A549 treated with AZD9567 at 1 μM for 4 hours (cell line): ENCODE data around the gene LLGL1. TPM values are rescaled to one million over a fixed set of nuclear protein-coding genes. Genes with fewer than 3 reads are reported as not detected.

Experiments used
- total RNA-seq: library from RNA; stranded (reverse); fragments of 200-300 nt; extraction: Qiagen RNA extraction; gene quantifications from 5 replicates; pipeline ENCODE4 v1.2.3, GENCODE V29; 2022; ENCODE audit not compliant: insufficient read depth

LLGL1 gene
- total RNA-seq: 13.6 to 18.4 TPM (median 16.7 TPM) in 5 replicates

DNA sequence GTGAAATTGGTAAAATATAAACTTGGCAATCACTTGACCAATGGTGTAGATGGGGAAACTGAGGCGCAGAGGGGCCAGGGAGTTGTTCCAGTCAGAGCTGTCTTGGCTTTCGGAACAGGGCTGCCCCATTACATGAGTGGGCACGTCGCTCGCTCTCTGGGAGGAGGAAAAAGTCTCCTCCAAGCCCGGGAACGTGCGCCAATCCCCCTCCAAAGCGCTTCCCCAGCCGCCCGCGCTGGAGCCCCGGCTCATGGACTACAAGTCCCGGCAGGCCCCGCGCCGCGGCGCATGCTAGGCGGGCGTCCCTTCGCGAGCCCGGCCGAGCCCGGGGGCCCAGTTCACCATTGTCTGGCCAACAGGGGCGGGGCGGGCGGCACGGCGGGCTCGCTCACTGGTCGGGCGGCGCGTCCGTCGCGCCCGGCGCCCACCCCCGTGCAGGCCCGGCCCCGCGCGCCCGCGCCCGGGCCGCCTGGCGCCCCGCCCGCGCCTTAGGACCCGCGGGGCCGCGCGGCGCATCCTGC, at the start of gene LLGL1:
LLGL1 (plus strand) TSS at position 515 of the 521 bp plus-strand sequence. CDS start 48 bp downstream, outside the sequence.

DNA sequence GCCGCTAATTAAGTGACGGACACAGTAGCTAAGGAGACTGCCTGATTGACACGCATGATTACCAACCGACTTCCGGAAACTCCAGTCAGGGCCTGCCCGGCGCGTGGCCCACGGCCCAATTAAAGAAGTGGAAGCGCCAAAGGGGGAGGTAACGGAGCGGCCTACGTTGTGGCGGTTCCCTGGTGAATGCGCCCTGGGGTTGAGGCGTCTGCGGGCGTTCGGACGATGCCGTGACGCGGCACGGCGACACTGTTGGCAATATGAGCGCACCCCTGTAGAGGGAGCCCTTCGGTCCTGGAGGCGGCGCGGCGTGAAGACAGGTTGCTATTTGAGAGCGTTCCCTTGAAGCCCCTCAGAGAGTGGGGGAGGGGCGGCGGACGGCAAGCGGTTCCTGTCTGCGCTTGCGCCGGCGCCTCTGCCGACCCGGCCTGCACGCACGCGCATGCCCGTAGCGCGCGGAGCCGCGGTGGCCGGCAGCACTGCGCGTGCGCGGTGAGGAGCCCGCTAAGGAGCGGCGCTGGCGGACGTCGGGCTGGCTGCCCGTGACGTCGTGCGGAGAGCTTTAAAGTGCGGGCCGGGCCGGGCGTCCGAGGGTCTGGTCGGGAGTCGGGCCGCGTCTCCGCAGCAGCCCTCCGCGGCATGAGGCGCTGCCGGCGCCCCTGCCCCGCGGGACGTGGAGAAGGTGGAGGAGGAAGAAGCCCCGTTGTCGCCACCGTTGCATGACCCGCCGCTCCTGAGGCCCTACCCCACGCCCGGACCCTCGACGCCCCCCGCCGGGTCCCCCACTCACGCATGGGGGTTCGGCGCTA, 41.9 kb upstream of the LLGL1 start, which contains the start of gene ALKBH5:
ALKBH5 (plus strand) TSS at position 495 of the 809 bp plus-strand sequence. CDS start 416 bp downstream, outside the sequence.

DNA sequence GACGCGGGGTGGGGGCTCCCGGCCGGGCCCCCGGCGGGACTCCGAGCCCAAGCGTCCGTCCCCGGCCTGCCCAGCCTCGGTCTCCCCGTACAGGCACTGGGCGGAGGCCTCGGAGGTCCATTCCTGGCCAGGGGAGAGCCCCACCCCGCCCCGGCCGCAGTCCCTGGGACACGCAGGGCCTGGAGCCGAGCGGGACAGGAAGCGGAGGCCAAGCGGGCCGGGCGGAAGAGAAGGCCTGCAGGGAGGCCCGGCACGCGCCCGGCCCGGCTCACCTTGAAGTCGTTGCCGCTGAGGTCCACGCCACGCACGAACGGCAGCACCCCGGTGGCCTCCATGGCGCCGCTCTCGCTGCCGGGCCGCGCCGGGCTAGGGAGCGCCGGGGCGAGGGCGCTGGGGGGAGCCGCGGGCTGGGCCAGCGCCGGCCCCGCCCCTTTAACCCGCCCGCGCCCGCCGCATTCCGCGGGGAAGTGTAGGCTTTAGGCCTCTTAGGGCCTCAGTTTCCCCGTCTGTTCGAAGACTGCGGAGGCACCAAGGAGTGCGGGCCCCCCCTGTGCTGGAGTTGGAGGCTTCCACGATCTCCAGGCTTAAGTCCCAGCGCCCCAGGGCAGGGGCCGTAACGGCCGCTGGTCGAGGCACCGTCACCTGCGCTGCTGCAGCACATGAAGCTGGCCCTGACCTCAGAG, 33.1 kb downstream of the LLGL1 start, which contains the start of gene FLII:
FLII (minus strand) TSS at position 383 of the 683 bp plus-strand sequence; CDS start at position 335, 48 bp downstream.

GRCh38 chr17:18260332-18261145, 35.1 kb downstream of the LLGL1 start, which contains the start of gene MIEF2:
TSS of gene MIEF2 (plus strand) at chr17:18260662. CDS start at chr17:18262721, 2,059 bp downstream.

Other genes with a start within 250 kb of the LLGL1 start
- 26.8 to 31.6 TPM (median 29.2 TPM) in 5 replicates for gene ATPAF2, start 186.5 kb upstream of the LLGL1 start, total RNA-seq
- 7.8 to 11.8 TPM (median 10.2 TPM) in 5 replicates for gene GID4, start 186.2 kb upstream of the LLGL1 start, total RNA-seq
- 49.2 to 63.9 TPM (median 52.7 TPM) in 5 replicates for gene DRG2, start 137.7 kb upstream of the LLGL1 start, total RNA-seq
- gene MYO15A, start 116.9 kb upstream of the LLGL1 start, total RNA-seq: 0.22 to 0.37 TPM (median 0.30 TPM) in 4 of 5 replicates, not detected in the other
- 45.9 to 58.9 TPM (median 47.2 TPM) in 5 replicates for gene ALKBH5, start 41.8 kb upstream of the LLGL1 start, total RNA-seq
- 258 to 319 TPM (median 265 TPM) in 5 replicates for gene FLII, start 33.1 kb downstream of the LLGL1 start, total RNA-seq
- gene MIEF2, start 35.0 kb downstream of the LLGL1 start, total RNA-seq: 7.8 to 12.3 TPM (median 11.3 TPM) in 5 replicates
- gene TOP3A, start 89.4 kb downstream of the LLGL1 start, total RNA-seq: 38.4 to 43.9 TPM (median 39.2 TPM) in 5 replicates
- gene SMCR8, start 89.7 kb downstream of the LLGL1 start, total RNA-seq: 13.9 to 15.9 TPM (median 15.4 TPM) in 5 replicates
- gene SHMT1, start 137.9 kb downstream of the LLGL1 start, total RNA-seq: 43.9 to 50.3 TPM (median 48.2 TPM) in 5 replicates
- gene EVPLL, start 152.1 kb downstream of the LLGL1 start, total RNA-seq: not detected in 5 replicates